GM18519 (cell line): ENCODE results near the gene GAA.
A peak's percentile ranks its signal among the peaks of the same experiment; 100 is the strongest.
"Not testable (repeated sequence)": the region's sequence is repeated elsewhere in the genome, so short reads cannot be mapped to it uniquely, and the experiment has no call there.

Source experiments
- ATAC-seq: cut with Tn5 transposase; IDR thresholded peaks from one replicate; pipeline ENCODE4 v1.9.1; 2021; ENCODE audit warnings: mild to moderate bottlenecking, moderate library complexity; ENCODE audit not compliant: unreplicated experiment, low FRiP score

GAA gene

GRCh38 chr17:80138856-80139426 lies 37.6 kb downstream of the GAA start:
- no peak for ATAC-seq

- no peak for ATAC-seq
These were observed 40.2 kb downstream of the GAA start for GRCh38 chr17:80141463-80142165.

- no peak for ATAC-seq
These were observed 41.5 kb downstream of the GAA start for GRCh38 chr17:80142929-80143328.

GRCh38 chr17:80145076-80146075 lies 44.0 kb downstream of the GAA start:
- ATAC-seq = no peak

- ATAC-seq = peak; percentile 24
These were observed 45.0 kb downstream of the GAA start for GRCh38 chr17:80146121-80147034.

GRCh38 chr17:80147035-80147822 lies 45.8 kb downstream of the GAA start, which contains the start of gene EIF4A3:
EIF4A3 (minus strand) TSS chr17:80147128; CDS start chr17:80146961, 167 bp downstream.
- ATAC-seq = peak; percentile 60

- ATAC-seq = no peak
These were observed 50.0 kb downstream of the GAA start for GRCh38 chr17:80151333-80151732.

- ATAC-seq = no peak
These were observed 50.8 kb downstream of the GAA start for GRCh38 chr17:80152081-80152702.

- ATAC-seq = no peak
These were observed 51.6 kb downstream of the GAA start for GRCh38 chr17:80153004-80153403.

- ATAC-seq = no peak
These were observed 52.8 kb downstream of the GAA start for GRCh38 chr17:80154166-80154565.

- not testable (repeated sequence) for ATAC-seq
These were observed 54.2 kb downstream of the GAA start for GRCh38 chr17:80155600-80155999.

GRCh38 chr17:80158846-80159245 lies 57.5 kb downstream of the GAA start:
- no peak for ATAC-seq

GRCh38 chr17:80160536-80160935 lies 59.2 kb downstream of the GAA start:
- no peak for ATAC-seq

- no peak for ATAC-seq
These were observed 62.0 kb downstream of the GAA start for GRCh38 chr17:80163336-80163735.

- no peak for ATAC-seq
These were observed 62.8 kb downstream of the GAA start for GRCh38 chr17:80164185-80164584.

- no peak for ATAC-seq
These were observed 65.1 kb downstream of the GAA start for GRCh38 chr17:80166446-80166845.

GRCh38 chr17:80168371-80168770 lies 67.0 kb downstream of the GAA start:
- ATAC-seq = no peak

GRCh38 chr17:80169107-80169506 lies 67.7 kb downstream of the GAA start:
- no peak for ATAC-seq
